Measurements from ENCODE around the gene FA2H.

GRCh38 chr16:74699666-74700065, 75.0 kb downstream of the FA2H start:
- TF ChIP-seq CTCF (IDR thresholded peaks at IDR 0.05 in 4 of 5, conservative IDR thresholded peaks at IDR 0.05 in 1 of 5) = no peak
- TF ChIP-seq POLR2A (IDR thresholded peaks at IDR 0.05) = no peak

Measured in gastrocnemius medialis (tissue), 4 donors.